ENCODE results near the gene TENM4.

GRCh38 chr11:78737301-78737700 is 703.5 kb downstream of the TENM4 start:
- TF ChIP-seq POLR2A (IDR thresholded peaks at IDR 0.05): no peak
- TF ChIP-seq CTCF (IDR thresholded peaks at IDR 0.05): no peak
- no peak for TF ChIP-seq POLR2AphosphoS5 (IDR thresholded peaks at IDR 0.05)
